A673 (cell line): ENCODE data around the gene DYNC1LI1. TPM values are rescaled to one million over a fixed set of nuclear protein-coding genes. Genes with fewer than 3 reads are reported as not detected.

Experiments used
- BruUV-seq: library from RNA; stranded (reverse); fragments of 400-500 nt; replicated peaks from 2 replicates; lab custom pipeline; 2021; lab: Mats Ljungman, UMichigan
- CTCF ChIA-PET: fragments of 300-600 bp; sonication (Branson Sonifier 250); formaldehyde crosslinking; loops from one replicate; lab custom pipeline; 2022; ENCODE audit warnings: antibody characterized with exemption; lab: Charles Lee
- POLR2A ChIA-PET: fragments of 300-600 bp; sonication (Branson Sonifier 250); formaldehyde crosslinking; loops from one replicate; lab custom pipeline; 2022; ENCODE audit warnings: antibody characterized with exemption; ENCODE audit not compliant: low non-redundant PET; lab: Charles Lee
- DNase-seq: peaks from one replicate; pipeline ENCODE4 v3.0.0-alpha.2; 2015; ENCODE audit warnings: low spot score
- H3K27ac ChIP-seq: fragments of 200-600 bp; sonication (generic); 2 replicates; pipeline ENCODE4 v1.5.1; 2016; ENCODE audit warnings: mixed run types, low read depth, mild to moderate bottlenecking, mixed read lengths, antibody characterized with exemption, low read length; ENCODE audit not compliant: poor library complexity, severe bottlenecking
- H3K27me3 ChIP-seq: fragments of 200-600 bp; sonication (generic); replicated peaks from 2 replicates; pipeline ENCODE4 v1.6.1; 2017; ENCODE audit warnings: mixed run types, low read depth, mild to moderate bottlenecking, mixed read lengths, antibody characterized with exemption, low read length; ENCODE audit not compliant: insufficient read depth, poor library complexity
- H3K36me3 ChIP-seq: fragments of 200-600 bp; sonication (generic); 2 replicates; pipeline ENCODE4 v1.6.1; 2016; ENCODE audit warnings: mixed run types, mild to moderate bottlenecking, mixed read lengths, antibody characterized with exemption, low read length; ENCODE audit not compliant: insufficient read depth, poor library complexity, severe bottlenecking
- H3K4me1 ChIP-seq: fragments of 200-600 bp; sonication (generic); 2 replicates; pipeline ENCODE4 v1.6.1; 2017; ENCODE audit warnings: mixed run types, mild to moderate bottlenecking, mixed read lengths, antibody characterized with exemption, low read length; ENCODE audit not compliant: insufficient read depth, poor library complexity, severe bottlenecking
- H3K4me3 ChIP-seq: fragments of 200-600 bp; sonication (generic); 2 replicates; pipeline ENCODE4 v1.5.1; 2016; ENCODE audit warnings: low read depth, mixed run types, mild to moderate bottlenecking, mixed read lengths, low read length; ENCODE audit not compliant: poor library complexity, severe bottlenecking
- H3K9me3 ChIP-seq: fragments of 200-600 bp; sonication (generic); 2 replicates; pipeline ENCODE4 v1.6.1; 2016; ENCODE audit warnings: mixed run types, low read depth, mild to moderate bottlenecking, mixed read lengths, antibody characterized with exemption, low read length; ENCODE audit not compliant: poor library complexity, severe bottlenecking
- EZH2 ChIP-seq: fragments of 200-600 bp; sonication (generic); IDR thresholded peaks from 2 replicates; pipeline ENCODE4 v1.6.1; 2017; ENCODE audit warnings: borderline replicate concordance, low read depth, mild to moderate bottlenecking, mixed read lengths, antibody characterized with exemption, low read length; ENCODE audit not compliant: poor library complexity, severe bottlenecking
- intact Hi-C: fragments of 100-400 bp; cut with micrococcal nuclease; formaldehyde crosslinking; loops from one replicate; pipeline ENCODE4 v1.10.0; 2022; ENCODE audit not compliant: unreplicated experiment
- total RNA-seq: library from RNA; stranded (reverse); gene quantifications from 2 replicates; pipeline ENCODE4 v1.2.3, GENCODE V29; 2021
- TF ChIP-seq, protein P1 (sequence below): fragments of 300-800, 200-600 bp; sonication (generic); conservative IDR thresholded peaks from 2 replicates; pipeline ENCODE4 v1.5.1; 2017; ENCODE audit warnings: low read depth, mild to moderate bottlenecking, antibody characterized with exemption, low read length, moderate library complexity, mixed read lengths

DYNC1LI1 gene
- total RNA-seq, 1 experiment from 2014 or later = 73.1 TPM

DNA sequence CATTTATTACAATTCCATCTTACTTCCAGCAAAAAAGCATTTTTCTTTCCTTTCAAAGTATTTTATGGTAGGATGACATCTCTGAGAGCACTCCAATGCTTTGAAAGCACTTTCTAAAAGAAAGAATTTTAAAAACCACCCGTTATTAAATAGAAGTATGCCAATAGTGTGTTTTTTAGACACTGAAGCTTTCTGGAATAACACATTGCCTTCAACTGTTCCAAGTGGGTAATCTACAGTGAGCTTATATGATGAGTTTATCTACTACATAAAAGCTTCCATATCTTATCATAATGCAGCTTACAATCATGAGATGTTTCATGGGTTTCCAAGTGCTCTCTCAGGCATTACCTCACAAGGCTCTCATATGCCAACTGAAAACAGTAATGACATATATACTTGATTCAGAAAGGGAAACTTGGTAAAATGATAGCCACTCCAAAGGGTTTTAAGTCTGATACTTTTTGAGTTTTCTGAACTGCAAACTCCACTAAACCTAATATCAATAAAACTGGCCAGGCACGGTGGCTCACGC, 82.1 kb downstream of the DYNC1LI1 start:
- intact Hi-C loops = no loop called here
- Histone ChIP-seq H3K4me1 (no peaks in the 10 kb centered on the region), H3K4me3 (no peak overlapping the region), H3K9me3 (no peaks in the 10 kb centered on the region), H3K36me3 (no peaks in the 10 kb centered on the region), H3K27ac (no peak overlapping the region), H3K27me3 (no peaks in the 10 kb centered on the region)
- DNase-seq = no peak
- CTCF ChIA-PET = no interaction called here
- BruUV-seq = no TSS peak
- TF ChIP-seq, protein P1, sequence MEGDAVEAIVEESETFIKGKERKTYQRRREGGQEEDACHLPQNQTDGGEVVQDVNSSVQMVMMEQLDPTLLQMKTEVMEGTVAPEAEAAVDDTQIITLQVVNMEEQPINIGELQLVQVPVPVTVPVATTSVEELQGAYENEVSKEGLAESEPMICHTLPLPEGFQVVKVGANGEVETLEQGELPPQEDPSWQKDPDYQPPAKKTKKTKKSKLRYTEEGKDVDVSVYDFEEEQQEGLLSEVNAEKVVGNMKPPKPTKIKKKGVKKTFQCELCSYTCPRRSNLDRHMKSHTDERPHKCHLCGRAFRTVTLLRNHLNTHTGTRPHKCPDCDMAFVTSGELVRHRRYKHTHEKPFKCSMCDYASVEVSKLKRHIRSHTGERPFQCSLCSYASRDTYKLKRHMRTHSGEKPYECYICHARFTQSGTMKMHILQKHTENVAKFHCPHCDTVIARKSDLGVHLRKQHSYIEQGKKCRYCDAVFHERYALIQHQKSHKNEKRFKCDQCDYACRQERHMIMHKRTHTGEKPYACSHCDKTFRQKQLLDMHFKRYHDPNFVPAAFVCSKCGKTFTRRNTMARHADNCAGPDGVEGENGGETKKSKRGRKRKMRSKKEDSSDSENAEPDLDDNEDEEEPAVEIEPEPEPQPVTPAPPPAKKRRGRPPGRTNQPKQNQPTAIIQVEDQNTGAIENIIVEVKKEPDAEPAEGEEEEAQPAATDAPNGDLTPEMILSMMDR = no peak
- no peak for TF ChIP-seq EZH2
- POLR2A ChIA-PET = no interaction called here

DNA sequence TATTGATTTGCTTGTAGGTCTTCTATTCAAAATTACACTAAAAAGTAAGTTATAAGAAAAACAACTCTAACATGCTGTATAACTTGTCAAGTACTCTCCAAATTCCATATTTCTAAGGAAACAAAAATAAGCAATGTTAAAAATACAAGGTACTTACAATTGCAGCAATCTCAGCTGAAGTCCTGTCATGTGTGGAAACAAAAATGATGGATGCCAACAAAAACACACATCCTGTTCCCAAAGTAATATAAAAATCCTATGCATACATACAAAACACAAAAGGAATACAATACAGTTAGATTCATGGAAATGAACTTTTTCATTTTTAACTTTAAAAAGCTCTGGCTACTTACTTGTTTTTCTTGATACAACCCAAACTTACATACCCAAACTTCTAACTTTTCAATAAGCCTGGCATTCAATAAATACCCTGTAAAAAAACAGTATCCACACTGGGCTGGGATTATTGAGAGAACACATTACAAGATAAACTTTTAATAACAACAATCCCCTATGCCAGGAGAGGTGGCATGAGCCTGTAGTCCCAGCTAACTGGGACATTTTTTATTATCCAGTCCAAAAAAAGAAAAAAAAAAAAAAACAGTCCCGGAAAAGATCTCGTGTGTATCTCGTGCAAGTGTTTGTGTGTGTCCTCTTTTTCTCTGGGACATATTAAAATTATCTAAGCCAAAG, 82.7 kb downstream of the DYNC1LI1 start:
- POLR2A ChIA-PET = no interaction called here
- BruUV-seq = no TSS peak
- intact Hi-C loops = no loop called here

DNA sequence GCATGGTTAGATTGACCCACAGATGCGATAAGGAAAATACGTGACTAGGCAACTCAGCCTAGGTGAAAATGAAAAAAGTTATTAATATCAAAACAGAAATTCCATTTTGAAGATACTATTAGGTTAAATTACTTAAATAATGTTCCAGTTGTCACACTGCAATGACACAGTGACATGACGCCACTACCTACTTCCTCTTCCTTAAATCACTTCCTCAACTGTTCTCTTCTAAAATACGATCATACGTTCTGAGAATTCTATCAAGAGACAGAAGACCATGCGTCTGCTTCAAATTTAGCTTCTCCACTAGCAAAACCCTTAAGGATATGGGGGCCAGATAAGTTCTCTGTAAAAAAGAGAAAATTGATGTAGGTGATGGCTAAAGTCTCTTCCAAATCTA, 86.2 kb downstream of the DYNC1LI1 start:
- intact Hi-C loops = no loop called here
- POLR2A ChIA-PET = no interaction called here
- DNase-seq = no peak

More for the DNA sequence above, 82.7 kb downstream of the DYNC1LI1 start:
- CTCF ChIA-PET = no interaction called here
- Histone ChIP-seq H3K27ac (no peak overlapping the region), H3K27me3 (no peaks in the 10 kb centered on the region), H3K4me1 (no peaks in the 10 kb centered on the region), H3K4me3 (no peak overlapping the region), H3K36me3 (no peaks in the 10 kb centered on the region), H3K9me3 (no peaks in the 10 kb centered on the region)
- no peak for DNase-seq
- TF ChIP-seq EZH2 = no peak
- TF ChIP-seq, protein P1 = no peak

More for the DNA sequence above, 86.2 kb downstream of the DYNC1LI1 start:
- no TSS peak for BruUV-seq
- Histone ChIP-seq H3K4me1 (no peaks in the 10 kb centered on the region), H3K9me3 (no peaks in the 10 kb centered on the region), H3K27ac (no peak overlapping the region), H3K4me3 (no peak overlapping the region), H3K27me3 (no peaks in the 10 kb centered on the region), H3K36me3 (no peaks in the 10 kb centered on the region)
- TF ChIP-seq, protein P1 = no peak
- TF ChIP-seq EZH2 = no peak
- CTCF ChIA-PET = no interaction called here
